ENCODE data around the gene NUP188.

GRCh38 chr9:129036923-129037766 is 89.6 kb downstream of the NUP188 start:
- no peak for TF ChIP-seq POLR2AphosphoS5 (IDR thresholded peaks at IDR 0.05; ENCODE audit: low read depth)
- TF ChIP-seq CTCF (IDR thresholded peaks at IDR 0.05; ENCODE audit: insufficient read depth, low read length): no peak
- TF ChIP-seq REST (IDR thresholded peaks at IDR 0.05; ENCODE audit: insufficient replicate concordance, low read depth): no peak
